ENCODE measurements around the gene OR2K2.

DNA sequence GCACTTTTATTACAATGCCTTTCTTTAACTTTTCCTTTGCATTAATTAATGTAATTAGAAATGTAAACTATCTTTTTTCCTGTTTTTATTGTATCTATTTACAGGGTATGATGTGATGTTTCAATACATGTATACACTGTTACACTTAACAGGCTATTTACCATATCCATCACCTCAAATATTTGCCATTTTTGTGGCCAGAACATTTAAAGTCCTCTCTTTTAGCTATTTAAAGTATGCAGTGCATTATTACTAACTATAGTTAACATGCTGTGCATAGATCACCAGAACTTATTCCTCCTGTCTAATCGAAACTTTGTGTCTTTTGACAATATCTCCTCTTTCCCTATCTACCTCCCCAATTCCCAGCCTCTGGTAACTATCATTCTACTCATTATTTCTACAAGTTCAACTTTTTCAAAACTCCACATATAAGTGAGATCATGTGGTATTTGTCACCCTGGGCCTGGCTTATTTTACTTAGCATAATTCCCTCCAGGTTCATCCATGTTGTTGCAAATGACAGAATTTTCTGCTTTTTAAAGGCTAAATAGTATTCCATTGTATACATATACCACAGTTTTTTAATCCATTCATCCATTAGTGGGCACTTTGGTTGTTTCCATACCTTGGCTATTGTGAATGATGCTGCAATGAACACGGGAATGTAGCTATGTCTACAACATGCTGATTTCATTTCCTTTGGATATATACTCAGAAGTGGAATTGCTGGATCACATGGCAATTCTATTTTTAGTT, 32.8 kb downstream of the OR2K2 start:
- TF ChIP-seq, protein P1, sequence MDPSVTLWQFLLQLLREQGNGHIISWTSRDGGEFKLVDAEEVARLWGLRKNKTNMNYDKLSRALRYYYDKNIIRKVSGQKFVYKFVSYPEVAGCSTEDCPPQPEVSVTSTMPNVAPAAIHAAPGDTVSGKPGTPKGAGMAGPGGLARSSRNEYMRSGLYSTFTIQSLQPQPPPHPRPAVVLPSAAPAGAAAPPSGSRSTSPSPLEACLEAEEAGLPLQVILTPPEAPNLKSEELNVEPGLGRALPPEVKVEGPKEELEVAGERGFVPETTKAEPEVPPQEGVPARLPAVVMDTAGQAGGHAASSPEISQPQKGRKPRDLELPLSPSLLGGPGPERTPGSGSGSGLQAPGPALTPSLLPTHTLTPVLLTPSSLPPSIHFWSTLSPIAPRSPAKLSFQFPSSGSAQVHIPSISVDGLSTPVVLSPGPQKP (IDR thresholded peaks at IDR 0.05; ENCODE audit: low read depth, low read length), result no peak
- TF ChIP-seq ZFP36 (IDR thresholded peaks at IDR 0.05; ENCODE audit: borderline replicate concordance, partially characterized antibody) (no peak), RFX5 (IDR thresholded peaks at IDR 0.05) (no peak), TP53 (CRISPR knock-in tag; IDR thresholded peaks at IDR 0.05) (no peak)
